Endothelial cell (in vitro differentiated cells): ENCODE results near the gene NPDC1. TPM values are rescaled to one million over a fixed set of nuclear protein-coding genes. Genes with fewer than 3 reads are reported as not detected.

Experiments
- DNase-seq: peaks from one replicate; pipeline ENCODE4 v3.0.0; 2021; ENCODE audit warnings: low spot score
- H3K27ac Mint-ChIP-seq: one replicate; pipeline ENCODE4 v1.8.0; 2021; ENCODE audit warnings: mixed read lengths, inconsistent platforms; ENCODE audit not compliant: unreplicated experiment
- H3K27me3 Mint-ChIP-seq: one replicate; pipeline ENCODE4 v1.8.0; 2021; ENCODE audit warnings: mild to moderate bottlenecking, moderate library complexity, mixed read lengths, inconsistent platforms; ENCODE audit not compliant: unreplicated experiment
- H3K36me3 Mint-ChIP-seq: one replicate; pipeline ENCODE4 v1.8.0; 2021; ENCODE audit warnings: mild to moderate bottlenecking, low read depth, mixed read lengths, inconsistent platforms; ENCODE audit not compliant: unreplicated experiment
- H3K4me1 Mint-ChIP-seq: one replicate; pipeline ENCODE4 v1.8.0; 2021; ENCODE audit warnings: mild to moderate bottlenecking, mixed read lengths, inconsistent platforms; ENCODE audit not compliant: unreplicated experiment
- H3K4me3 Mint-ChIP-seq: one replicate; pipeline ENCODE4 v1.8.0; 2021; ENCODE audit warnings: mild to moderate bottlenecking, mixed read lengths, inconsistent platforms; ENCODE audit not compliant: unreplicated experiment
- H3K9me3 Mint-ChIP-seq: one replicate; pipeline ENCODE4 v1.8.0; 2021; ENCODE audit warnings: mixed read lengths, inconsistent platforms; ENCODE audit not compliant: unreplicated experiment
- total RNA-seq: library from RNA; stranded (reverse); fragmentation: NEBNext Ultra II Directional; extraction: Animal tissue kit (Norgen Biotek cat#: 25700); gene quantifications from one replicate; pipeline ENCODE4 v1.2.1, GENCODE V29; 2021; ENCODE audit not compliant: unreplicated experiment
- TF ChIP-seq, protein P1 (sequence below): fragments of 200-600 bp; sonication (generic); IDR thresholded peaks from one replicate; pipeline ENCODE4 v1.5.0; 2021; ENCODE audit warnings: antibody characterized with exemption; ENCODE audit not compliant: unreplicated experiment

NPDC1 gene
- total RNA-seq, 1 donor from 2014 or later: 116 TPM

DNA sequence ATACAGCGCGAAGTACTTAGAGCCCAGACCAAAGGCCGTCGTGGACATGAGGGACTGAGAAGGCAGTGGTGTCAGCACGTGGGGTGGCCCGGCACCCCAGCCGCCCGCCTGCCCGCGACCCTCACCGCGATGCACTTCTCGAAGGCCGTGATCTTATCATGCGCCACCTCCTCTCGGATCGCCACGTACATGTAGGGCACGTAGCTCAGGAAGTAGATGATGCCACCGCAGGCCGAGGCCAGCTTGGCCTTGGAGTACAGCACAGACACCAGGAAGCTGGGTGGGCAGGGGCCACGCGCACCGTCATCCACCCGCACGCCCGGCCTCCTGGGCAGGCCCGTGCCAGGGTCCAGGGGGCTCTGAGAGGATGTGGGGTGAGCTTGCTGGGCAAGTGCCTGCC, 28.9 kb downstream of the NPDC1 start:
- H3K27ac Mint-ChIP-seq: no peak overlapping the region
- TF ChIP-seq, protein P1, sequence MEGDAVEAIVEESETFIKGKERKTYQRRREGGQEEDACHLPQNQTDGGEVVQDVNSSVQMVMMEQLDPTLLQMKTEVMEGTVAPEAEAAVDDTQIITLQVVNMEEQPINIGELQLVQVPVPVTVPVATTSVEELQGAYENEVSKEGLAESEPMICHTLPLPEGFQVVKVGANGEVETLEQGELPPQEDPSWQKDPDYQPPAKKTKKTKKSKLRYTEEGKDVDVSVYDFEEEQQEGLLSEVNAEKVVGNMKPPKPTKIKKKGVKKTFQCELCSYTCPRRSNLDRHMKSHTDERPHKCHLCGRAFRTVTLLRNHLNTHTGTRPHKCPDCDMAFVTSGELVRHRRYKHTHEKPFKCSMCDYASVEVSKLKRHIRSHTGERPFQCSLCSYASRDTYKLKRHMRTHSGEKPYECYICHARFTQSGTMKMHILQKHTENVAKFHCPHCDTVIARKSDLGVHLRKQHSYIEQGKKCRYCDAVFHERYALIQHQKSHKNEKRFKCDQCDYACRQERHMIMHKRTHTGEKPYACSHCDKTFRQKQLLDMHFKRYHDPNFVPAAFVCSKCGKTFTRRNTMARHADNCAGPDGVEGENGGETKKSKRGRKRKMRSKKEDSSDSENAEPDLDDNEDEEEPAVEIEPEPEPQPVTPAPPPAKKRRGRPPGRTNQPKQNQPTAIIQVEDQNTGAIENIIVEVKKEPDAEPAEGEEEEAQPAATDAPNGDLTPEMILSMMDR: no peak
- no peaks in the 10 kb centered on the region for H3K36me3 Mint-ChIP-seq

DNA sequence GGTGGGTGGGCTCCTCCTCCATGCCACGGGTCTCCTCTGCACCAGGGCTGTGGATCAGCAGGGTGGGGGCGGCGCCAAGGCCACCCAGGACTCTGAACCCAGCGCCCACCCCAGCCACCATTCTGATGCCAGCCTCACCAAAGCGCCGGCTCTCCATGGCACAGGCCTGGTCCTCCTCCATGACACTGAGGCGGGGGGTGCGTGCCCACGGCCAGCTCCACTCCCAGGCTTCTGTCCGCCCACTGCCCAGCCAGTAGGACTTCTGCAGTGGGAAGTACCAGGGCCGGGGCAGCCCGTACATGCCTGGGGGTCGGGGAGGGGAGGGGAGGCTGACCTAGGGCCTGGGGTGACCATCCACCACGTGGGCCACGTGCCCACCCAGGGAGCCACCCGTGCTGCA, 29.5 kb downstream of the NPDC1 start:
- no peak overlapping the region for H3K4me3 Mint-ChIP-seq
- no peaks in the 10 kb centered on the region for H3K9me3 Mint-ChIP-seq
- H3K4me1 Mint-ChIP-seq: no peaks in the 10 kb centered on the region
- no peak for DNase-seq
- no peaks in the 10 kb centered on the region for H3K27me3 Mint-ChIP-seq
- TF ChIP-seq, protein P1: no peak
- no peak overlapping the region for H3K27ac Mint-ChIP-seq
- no peaks in the 10 kb centered on the region for H3K36me3 Mint-ChIP-seq

More for the DNA sequence above, 28.9 kb downstream of the NPDC1 start:
- H3K9me3 Mint-ChIP-seq: no peaks in the 10 kb centered on the region
- no peak overlapping the region for H3K4me3 Mint-ChIP-seq
- DNase-seq: no peak
- H3K27me3 Mint-ChIP-seq: peaks cover 1% of the 10 kb centered on the region
- no peaks in the 10 kb centered on the region for H3K4me1 Mint-ChIP-seq

DNA sequence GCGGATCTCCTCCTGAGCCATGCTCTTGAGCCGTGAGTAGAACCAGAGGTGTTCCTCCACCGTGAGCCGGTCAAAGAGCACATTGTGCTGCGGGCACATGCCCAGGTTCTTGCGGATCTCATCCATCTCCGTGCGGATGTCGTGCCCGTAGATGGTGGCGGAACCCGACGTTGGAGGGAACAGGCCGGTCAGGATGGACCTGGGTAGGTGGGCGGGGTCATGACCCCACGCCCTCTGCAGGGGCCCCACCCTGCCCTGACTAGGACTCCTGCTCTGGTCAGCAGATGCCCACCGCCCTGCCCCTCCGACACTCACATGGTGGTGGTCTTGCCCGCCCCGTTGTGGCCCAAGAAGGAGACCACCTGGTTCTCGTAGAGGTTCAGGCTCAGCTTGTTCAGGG, 30.0 kb downstream of the NPDC1 start:
- Mint-ChIP-seq H3K4me3 (no peak overlapping the region), H3K9me3 (no peaks in the 10 kb centered on the region), H3K27ac (no peak overlapping the region), H3K27me3 (no peaks in the 10 kb centered on the region), H3K36me3 (no peaks in the 10 kb centered on the region), H3K4me1 (no peaks in the 10 kb centered on the region)
- TF ChIP-seq, protein P1: no peak
- no peak for DNase-seq

DNA sequence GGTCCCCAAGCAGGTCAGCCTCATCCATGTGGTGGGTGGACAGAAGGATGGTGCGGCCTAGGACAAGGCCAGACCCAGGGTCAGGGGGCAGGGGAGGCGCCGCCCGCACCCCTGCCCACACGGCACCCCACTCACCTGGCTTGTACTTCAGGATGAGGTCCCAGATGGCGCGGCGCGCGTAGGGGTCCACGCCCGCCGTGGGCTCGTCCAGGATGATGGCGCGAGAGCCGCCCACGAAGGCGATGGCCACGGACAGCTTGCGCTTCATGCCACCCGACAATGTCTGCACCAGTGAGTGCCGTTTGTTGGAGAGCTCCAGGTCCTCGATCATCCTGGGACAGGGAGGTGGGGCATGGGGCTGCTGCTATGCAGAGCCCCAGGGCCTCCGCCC, 30.4 kb downstream of the NPDC1 start:
- H3K27ac Mint-ChIP-seq: no peak overlapping the region
- H3K4me1 Mint-ChIP-seq: no peaks in the 10 kb centered on the region
- H3K4me3 Mint-ChIP-seq: no peak overlapping the region
- H3K36me3 Mint-ChIP-seq: no peaks in the 10 kb centered on the region
- TF ChIP-seq, protein P1: no peak
- no peaks in the 10 kb centered on the region for H3K27me3 Mint-ChIP-seq
- no peaks in the 10 kb centered on the region for H3K9me3 Mint-ChIP-seq
- DNase-seq: no peak

DNA sequence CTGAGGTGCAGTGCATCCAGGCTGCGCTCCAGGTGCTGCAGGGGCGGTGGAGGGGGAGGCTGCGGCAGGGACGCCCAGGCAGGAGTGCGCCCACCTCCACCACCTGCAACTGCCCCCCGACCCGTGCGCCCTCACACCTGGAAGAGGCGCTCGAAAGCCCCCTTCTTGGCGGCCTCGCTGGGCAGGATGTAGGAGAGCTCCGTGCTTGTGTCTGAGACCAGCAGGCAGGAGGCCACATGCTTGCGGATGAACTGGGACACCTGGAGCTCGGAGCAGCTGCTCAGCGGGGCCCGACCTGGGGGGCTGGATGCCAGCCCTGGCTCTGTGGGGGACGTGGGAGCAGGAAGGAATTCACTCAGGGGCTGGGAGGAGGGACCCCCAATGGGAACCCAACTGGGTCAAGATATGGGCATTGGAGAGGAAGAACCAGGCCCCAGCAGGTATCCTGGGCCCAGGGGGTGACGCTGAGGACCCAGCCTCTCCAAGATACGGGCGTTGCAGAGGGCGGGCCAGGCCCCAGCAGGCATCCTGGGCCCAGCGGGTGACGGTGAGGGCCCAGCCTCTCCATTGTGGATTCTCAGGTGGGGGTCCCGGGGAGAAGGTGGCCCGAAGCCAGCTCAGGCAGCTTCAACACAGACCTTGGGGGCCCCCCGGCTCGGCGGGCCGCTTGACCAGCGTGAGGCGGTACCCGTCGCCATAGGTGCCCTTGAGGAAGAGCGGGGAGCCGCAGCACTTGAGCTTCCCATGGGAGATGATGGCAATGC, 31.0 kb downstream of the NPDC1 start:
- H3K27me3 Mint-ChIP-seq: no peaks in the 10 kb centered on the region
- no peaks in the 10 kb centered on the region for H3K36me3 Mint-ChIP-seq
- TF ChIP-seq, protein P1: no peak
- H3K4me3 Mint-ChIP-seq: no peak overlapping the region
- H3K4me1 Mint-ChIP-seq: no peaks in the 10 kb centered on the region
- H3K9me3 Mint-ChIP-seq: no peaks in the 10 kb centered on the region
- no peak overlapping the region for H3K27ac Mint-ChIP-seq
- no peak for DNase-seq
